ENCODE measurements around the gene TAF6.

TAF6 gene

GRCh38 chr7:100155553-100156317 lies 36.6 kb upstream of the TAF6 start:
- Histone ChIP-seq H3K36me3 (ENCODE audit: low read depth) (peaks cover 46% of the 10 kb centered on the region), H3K27me3 (ENCODE audit: insufficient read depth, poor library complexity, severe bottlenecking) (no peaks in the 10 kb centered on the region)

GRCh38 chr7:100154651-100155491 lies 35.7 kb upstream of the TAF6 start:
- Histone ChIP-seq H3K4me3 (ENCODE audit: severe bottlenecking) (no peak overlapping the region), H3K9me3 (ENCODE audit: severe bottlenecking) (no peaks in the 10 kb centered on the region), H3K27ac (ENCODE audit: poor library complexity, severe bottlenecking) (no peak overlapping the region), H3K36me3 (ENCODE audit: low read depth) (peaks cover 54% of the 10 kb centered on the region), H3K27me3 (ENCODE audit: insufficient read depth, poor library complexity, severe bottlenecking) (no peaks in the 10 kb centered on the region), H3K4me1 (ENCODE audit: insufficient read depth, poor library complexity, severe bottlenecking) (peaks cover 5% of the 10 kb centered on the region)
- no peak for TF ChIP-seq CTCF (IDR thresholded peaks at IDR 0.05; ENCODE audit: poor library complexity, severe bottlenecking)
- DNase-seq (ENCODE audit: low spot score) (no peak), ATAC-seq (ENCODE audit: low read depth) (no peak)

More at GRCh38 chr7:100155553-100156317, 36.6 kb upstream of the TAF6 start:
- TF ChIP-seq CTCF (IDR thresholded peaks at IDR 0.05; ENCODE audit: poor library complexity, severe bottlenecking), result no peak
- DNase-seq (ENCODE audit: low spot score), result no peak
- H3K4me1 ChIP-seq (ENCODE audit: insufficient read depth, poor library complexity, severe bottlenecking), result no peaks in the 10 kb centered on the region
- no peak overlapping the region for H3K27ac ChIP-seq (ENCODE audit: poor library complexity, severe bottlenecking)
- no peaks in the 10 kb centered on the region for H3K9me3 ChIP-seq (ENCODE audit: severe bottlenecking)
- no peak overlapping the region for H3K4me3 ChIP-seq (ENCODE audit: severe bottlenecking)
- no peak for ATAC-seq (ENCODE audit: low read depth)

- Histone ChIP-seq H3K36me3 (ENCODE audit: low read depth) (peaks cover 59% of the 10 kb centered on the region), H3K27me3 (ENCODE audit: insufficient read depth, poor library complexity, severe bottlenecking) (no peaks in the 10 kb centered on the region), H3K4me3 (ENCODE audit: severe bottlenecking) (no peak overlapping the region), H3K4me1 (ENCODE audit: insufficient read depth, poor library complexity, severe bottlenecking) (peaks cover 8% of the 10 kb centered on the region), H3K27ac (ENCODE audit: poor library complexity, severe bottlenecking) (peak overlapping the region; percentile 4), H3K9me3 (ENCODE audit: severe bottlenecking) (no peaks in the 10 kb centered on the region)
- DNase-seq (ENCODE audit: low spot score) (no peak), ATAC-seq (ENCODE audit: low read depth) (no peak)
- TF ChIP-seq CTCF (IDR thresholded peaks at IDR 0.05; ENCODE audit: poor library complexity, severe bottlenecking), result no peak
Observed at GRCh38 chr7:100153708-100154535, 34.8 kb upstream of the TAF6 start.

DNA sequence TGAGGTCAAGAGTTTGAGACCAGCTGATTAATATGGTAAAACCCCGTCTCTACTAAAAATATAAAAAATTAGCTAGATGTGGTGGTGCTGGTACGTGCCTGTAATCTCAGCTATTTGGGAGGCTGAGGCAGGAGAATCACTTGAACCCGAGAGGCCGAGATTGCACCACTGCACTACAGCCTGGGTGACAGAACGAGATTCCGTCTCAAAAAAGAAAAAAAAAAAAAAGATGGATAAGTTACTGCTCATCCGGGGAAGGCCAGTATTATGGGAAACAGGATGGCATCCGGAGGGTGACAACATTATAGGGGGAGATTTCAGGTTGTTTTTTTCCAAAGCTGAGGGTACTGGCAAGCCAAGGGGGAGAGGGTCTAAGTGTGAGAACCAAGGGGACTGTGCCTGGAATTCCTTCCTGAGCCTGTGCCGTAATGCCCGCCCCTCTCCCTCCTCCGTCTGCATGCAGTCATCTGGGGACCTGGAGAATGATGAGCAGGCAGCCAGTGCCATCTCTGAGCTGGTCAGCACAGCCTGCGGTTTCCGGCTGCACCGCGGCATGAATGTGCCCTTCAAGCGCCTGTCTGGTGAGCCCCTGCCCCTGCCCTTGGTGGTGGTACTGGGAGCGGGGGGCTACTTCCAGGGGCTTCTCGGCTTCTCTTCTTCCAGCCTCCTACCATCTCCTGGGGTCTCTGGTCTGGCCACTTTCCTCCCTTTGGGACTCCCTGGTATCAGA lies 33.9 kb upstream of the TAF6 start:
- Histone ChIP-seq H3K27ac (ENCODE audit: poor library complexity, severe bottlenecking) (no peak overlapping the region), H3K27me3 (ENCODE audit: insufficient read depth, poor library complexity, severe bottlenecking) (no peaks in the 10 kb centered on the region), H3K36me3 (ENCODE audit: low read depth) (peaks cover 59% of the 10 kb centered on the region), H3K9me3 (ENCODE audit: severe bottlenecking) (no peaks in the 10 kb centered on the region), H3K4me3 (ENCODE audit: severe bottlenecking) (no peak overlapping the region), H3K4me1 (ENCODE audit: insufficient read depth, poor library complexity, severe bottlenecking) (peaks cover 8% of the 10 kb centered on the region)
- TF ChIP-seq CTCF (IDR thresholded peaks at IDR 0.05; ENCODE audit: poor library complexity, severe bottlenecking), result no peak
- DNase-seq (ENCODE audit: low spot score), result no peak
- no peak for ATAC-seq (ENCODE audit: low read depth)
